Amniotic stem cell (primary cell): ENCODE data around the gene RFTN1.

Experiments
- DNase-seq: peaks from one replicate; lab custom pipeline; 2025; lab: John Stamatoyannopoulos, UW

Gene RFTN1, protein sequence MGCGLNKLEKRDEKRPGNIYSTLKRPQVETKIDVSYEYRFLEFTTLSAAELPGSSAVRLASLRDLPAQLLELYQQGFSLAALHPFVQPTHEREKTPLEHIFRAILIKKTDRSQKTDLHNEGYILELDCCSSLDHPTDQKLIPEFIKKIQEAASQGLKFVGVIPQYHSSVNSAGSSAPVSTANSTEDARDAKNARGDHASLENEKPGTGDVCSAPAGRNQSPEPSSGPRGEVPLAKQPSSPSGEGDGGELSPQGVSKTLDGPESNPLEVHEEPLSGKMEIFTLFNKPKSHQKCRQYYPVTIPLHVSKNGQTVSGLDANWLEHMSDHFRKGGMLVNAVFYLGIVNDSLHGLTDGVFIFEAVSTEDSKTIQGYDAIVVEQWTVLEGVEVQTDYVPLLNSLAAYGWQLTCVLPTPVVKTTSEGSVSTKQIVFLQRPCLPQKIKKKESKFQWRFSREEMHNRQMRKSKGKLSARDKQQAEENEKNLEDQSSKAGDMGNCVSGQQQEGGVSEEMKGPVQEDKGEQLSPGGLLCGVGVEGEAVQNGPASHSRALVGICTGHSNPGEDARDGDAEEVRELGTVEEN

DNA sequence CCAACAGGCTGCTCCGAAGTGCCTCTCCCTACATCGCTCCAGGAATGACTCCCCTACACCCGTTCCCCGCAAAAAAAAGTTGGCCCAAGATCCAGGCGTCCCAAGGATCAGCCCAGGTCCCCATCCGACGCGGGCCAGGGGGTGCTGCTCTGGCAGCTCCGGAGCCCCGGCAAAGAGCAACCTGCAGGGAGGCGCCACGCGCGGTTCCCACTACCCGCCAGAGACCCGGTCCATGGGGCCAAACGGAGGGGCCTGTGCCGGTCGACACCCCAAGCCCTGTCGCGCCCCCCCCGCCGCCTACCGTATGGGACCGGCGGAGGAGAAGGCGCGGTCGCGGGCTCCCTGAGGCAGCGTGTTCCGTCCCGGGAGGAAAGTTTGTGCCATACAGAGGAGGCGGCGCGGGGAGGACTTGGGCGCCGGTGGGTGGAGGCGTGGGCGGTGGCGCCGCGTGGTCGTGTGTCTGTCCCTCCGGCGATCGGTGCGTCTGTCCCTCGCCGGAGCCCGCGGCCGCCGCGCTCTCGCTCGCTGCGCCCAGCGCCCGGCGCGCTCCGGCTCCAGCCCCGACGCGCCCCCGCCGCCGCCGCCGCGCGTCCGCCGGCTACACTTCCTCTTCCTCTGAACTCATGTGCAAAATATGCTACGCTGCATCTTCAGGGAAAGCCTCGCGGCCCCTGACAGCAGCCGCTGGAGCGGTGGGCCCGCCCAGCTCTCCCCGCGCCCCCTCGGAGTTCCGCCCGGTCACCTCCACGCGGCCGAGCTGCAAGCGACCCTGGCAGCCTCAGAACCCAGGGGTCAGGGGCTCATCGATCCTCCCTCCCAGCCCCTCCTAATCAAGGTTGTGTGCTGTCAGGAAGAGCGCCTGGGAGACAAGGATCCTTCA, at the start of gene RFTN1:
Gene RFTN1 (minus strand): TSS at position 559 of the 880 bp plus-strand sequence. CDS start 19,830 bp downstream, outside the sequence.
- peak; percentile 60 for DNase-seq

DNA sequence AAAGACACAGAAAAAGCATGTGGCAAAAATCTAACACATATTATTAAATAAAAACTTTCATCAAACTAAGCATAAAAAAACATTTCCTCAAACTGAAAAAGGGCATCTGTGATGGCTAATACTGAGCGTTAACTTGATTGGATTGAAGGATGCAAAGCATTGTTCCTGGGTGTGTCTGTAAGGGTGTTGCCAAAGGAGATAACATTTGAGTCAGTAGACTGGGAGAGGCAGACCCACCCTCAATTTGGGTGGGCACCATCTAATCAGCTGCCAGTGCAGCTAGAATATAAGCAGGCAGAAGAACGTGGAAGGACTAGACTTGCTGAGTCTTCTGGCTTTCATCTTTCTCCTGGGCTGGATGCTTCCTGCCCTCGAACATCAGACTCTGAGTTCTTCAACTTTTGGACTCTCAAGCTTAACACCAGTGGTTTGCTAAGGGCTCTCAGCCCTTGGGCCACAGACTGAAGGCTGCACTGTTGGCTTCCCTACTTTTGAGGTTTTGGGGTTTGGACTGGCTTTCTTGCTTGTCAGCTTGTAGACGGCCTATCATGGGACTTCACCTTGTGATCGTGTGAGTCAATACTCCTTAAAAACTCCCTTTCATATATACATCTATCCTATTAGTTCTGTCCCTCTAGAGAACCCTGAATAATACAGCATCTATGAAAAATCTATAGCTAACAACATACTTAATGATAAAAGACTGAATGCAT, 46.3 kb upstream of the RFTN1 start:
- no peak for DNase-seq

DNA sequence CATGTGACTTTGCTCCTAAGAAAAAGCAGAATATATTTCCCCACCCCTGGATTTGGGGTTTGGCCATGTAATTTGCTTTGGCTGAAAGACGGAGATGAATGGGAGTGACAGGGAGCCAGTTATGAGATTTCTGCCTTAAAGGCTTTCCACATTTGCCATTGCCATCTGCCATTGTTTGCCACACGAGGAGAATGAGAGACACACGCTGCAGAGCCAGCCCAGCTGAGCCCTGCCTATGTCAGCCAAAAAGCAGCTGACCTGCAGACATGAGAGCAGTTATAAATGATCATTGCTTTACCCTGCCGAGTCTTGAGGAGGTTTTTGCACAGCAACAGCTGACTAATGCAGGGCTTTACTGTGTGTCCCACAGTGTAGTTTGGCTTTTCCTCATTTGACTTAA, 40.6 kb upstream of the RFTN1 start:
- no peak for DNase-seq

DNA sequence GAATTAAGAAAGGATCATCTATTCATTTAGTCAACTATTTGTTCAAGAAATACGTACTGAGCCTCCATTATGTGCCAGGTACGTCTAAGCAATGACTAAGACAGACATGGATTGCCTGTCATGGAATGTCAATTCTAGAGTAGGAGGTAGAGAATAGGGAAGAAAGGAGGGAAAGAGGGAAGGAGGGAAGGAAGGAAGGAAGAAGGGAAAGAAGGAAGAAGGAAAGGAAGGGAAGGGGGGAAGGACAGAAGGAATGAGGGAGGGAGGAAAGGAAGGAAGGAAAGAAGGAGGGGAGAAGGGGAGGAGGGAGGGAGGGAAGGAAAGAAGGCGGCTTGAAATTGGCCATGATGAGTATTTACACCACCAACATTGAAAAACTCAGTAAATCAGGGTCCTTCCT, 39.3 kb upstream of the RFTN1 start:
- no peak for DNase-seq

DNA sequence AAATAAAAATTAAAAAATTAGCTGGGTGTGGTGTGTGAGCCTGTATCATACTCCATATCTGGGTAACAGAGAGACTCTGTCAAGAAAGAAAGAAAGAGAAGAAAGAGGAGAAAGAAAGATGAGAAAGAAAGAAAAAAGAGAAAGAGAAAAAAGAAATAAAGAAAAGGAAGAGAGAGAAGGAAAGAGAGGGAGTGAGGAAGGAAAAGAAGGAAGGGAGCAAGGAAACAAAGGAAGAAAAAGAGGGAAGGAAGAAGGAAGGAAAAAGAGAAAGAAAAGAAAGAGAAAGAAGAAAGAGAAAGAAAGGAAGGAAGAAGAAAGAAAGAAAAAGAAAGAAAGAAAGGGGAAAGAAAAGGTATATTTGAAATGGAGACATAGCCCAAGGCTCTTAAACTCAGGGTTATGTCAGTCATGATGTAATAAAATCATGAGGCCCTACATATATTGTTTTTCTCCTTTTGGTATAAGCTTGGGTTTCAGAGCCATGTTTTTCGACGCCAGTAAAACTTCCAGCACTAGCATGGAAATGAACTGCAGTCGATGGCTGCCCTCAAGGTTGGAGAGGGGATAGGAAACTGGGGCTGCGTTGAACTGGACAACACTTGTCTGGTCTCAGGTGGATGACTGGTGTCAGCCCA, 38.0 kb upstream of the RFTN1 start:
- no peak for DNase-seq

DNA sequence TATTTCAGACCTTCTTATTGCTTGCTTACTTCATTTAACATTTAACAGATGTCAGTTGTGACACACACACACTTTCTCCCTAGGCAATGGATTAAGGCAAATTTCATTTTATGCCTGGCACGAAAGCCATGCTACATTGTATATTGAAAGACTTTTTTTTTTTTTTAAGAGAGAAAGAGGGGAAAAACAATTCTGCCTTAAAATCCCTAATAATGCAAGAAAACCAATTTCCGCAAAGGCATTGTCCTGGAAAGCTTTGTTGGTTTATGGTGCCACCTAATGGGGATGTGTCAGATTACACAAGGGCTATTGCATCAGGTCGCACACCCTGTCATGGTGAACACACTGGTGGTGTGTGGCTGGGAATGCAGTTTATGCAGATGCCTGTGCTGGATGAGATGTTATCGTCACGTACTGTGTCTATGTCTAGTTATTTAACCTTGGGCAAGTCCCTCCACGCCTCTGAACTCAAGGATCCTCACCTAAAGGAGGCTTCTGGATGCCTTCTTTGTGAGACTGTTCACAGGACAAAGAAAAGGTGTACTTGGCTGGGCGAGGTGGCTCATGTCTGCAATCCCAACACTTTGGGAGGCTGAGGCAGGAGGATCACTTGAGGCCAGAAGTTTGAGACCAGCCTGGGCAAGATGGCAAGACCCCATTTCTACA, 37.3 kb upstream of the RFTN1 start:
- peak; percentile 67 for DNase-seq

DNA sequence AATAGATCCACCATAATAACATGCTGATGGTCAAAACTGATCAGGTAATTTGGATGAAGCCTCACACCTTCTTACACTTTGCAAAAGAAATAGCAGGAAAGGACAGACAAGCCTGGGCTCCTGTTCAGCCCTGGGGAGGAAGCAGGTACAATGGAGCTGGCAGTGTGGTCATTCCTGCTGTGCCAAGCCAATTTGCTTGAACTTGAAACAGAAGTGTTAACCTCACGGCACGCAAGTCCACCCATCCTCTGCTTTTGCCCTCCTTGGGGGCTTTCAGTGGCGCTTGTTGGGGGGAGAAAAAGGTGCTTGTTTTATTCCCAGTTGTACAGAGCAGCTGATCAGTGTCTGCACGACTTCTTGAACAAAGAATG, 36.8 kb upstream of the RFTN1 start:
- DNase-seq = no peak

DNA sequence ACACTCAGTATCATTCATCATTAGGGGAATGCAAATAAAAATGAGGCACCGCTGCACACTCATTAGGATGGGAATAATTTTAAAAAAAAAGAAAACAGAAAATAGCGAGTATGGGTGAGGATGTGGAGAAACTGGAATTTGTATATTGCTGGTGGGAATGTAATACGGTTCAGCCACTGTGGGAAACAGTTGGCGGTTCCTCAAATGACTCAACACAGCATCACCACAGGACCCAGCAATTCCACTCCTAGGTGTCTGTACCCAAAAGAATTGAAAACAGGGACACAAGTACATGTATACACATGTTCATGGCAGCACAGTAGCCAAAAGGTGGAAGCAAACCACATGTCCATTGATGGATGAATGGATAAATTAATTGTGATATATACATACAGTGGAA, 35.2 kb upstream of the RFTN1 start:
- no peak for DNase-seq

DNA sequence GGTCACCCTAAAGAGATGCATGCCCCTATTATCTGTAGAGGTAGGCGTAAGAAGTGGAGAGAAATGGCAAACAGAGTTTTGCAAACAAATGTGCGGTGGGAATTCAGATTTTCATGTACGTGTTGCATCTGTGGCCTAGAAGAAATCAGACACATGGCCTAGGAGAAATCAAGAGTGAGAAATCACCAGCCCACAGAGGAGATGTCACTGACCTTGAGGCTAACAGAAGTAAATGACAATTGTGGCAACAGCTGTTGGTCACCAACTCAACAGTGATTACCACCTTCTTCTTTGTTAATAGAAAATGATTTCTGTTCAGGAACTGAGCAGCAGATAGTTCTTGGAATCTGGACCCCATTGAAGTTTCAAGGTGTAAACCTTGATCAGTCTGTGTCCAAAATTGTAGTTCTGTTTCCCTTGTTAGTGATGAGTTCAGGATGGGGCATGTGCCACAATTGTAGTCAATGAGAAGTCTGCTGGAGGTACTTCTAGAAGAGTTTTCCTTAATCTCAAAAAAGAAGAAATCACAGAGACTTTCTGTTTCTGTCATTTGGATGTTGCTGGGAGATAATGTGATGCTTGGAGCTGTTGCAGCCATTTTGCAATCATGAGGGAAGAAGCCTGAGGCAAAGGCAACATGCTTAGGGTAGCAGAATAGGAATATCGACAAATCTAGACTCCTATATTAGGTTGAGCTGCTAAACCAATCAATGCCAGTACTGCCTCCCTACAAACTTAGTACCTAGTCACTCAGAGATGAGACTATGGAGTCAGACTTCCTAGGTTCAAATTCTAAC, 34.3 kb upstream of the RFTN1 start:
- DNase-seq = no peak

DNA sequence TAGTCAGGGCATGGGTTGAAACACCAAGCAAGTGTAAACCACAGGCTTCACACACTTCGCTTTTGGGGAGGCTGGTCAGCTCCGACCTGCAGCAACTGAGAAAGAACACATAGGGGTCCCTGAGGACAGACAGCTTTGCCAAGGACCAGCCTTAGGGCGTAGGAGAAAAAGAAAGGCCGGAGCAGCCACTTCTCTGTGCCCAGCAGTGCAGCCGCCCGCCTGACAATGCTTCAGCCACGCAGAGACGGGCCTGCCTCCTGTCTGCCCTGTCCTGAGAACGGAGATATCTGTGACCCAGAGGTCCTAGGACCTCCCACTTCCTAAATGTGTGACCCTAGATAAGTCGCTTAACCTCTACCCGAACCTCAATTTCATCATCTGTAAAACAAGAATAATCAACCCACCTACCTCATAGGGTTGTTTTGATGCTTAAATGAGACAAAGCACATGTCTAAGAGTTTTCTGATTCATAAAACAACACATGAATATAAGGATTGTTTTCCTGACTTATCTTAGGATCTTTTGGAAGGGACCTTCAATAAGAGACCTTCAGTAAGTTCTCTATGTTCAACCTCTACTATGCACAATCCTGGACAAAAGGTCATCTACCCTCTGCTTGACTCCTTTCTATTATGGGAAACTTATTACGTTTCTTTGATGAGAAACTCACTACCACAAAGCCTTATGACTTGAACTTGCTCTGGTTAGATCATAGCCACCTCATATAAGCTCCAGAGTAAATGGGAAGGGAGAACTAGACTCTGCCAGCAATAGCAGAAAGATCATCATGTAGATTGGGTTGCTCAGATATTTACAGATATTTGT, 32.9 kb upstream of the RFTN1 start:
- no peak for DNase-seq

DNA sequence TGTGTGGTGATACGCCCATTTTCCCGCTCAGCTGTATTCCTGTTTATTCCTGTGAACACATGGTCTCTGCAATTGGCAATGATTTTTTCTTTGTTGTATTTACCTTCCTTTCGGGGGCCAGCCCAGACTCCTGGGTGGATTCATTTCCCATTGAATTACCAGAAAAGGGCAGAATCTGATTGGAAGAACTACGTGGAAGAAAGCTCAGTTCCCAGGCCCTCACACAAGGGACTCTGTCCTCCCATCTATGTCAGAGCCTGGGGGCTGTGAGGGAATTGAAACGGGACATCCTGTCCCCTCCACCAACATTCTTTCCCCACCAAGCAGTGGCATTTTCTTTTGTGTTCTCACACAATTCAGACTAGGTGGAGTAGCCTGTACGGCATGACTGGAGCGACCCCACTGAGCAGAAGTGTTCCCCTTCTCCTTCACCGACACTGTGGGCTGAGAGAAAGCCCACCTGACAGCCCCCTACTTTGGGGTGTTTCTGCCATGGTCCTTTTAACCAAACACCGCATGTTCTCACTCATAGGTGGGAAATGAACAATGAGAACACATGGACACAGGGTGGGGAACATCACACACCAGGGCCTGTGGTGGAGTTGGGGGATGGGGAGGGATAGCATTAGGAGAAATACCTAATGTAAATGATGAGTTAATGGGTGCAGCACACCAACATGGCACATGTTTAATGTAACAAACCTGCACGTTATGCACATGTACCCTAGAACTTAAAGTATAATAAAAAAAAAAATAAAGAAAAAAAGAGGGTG, 32.1 kb upstream of the RFTN1 start:
- no peak for DNase-seq

DNA sequence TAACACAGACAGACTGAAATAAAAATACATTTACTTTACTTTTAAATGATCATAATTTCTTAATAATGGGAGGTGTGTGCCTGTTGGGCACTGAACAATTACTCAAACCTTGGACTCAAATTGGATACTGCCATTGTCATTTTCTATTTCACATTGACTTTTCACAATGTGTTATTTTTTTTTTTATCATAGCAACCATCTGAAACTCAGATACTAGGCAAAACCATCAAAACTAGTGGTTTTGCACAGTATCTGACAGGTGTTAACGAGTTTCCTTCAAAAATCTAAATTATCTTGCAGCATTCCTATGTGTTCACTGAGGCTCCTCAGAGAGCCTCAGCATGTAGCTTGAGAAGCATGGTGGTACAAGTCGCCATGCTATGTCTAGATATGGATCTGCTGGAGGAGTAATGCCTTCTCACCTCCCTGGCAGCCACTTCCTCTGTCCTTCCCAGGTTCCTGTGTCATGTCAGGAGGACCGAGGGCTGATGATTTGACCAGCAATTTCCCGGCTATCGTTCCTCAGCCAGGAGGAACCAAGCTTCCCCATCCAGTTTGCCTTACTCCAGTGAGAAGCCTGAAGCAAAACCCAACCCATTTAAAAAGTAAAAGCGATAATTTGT, 29.9 kb upstream of the RFTN1 start:
- DNase-seq = no peak

DNA sequence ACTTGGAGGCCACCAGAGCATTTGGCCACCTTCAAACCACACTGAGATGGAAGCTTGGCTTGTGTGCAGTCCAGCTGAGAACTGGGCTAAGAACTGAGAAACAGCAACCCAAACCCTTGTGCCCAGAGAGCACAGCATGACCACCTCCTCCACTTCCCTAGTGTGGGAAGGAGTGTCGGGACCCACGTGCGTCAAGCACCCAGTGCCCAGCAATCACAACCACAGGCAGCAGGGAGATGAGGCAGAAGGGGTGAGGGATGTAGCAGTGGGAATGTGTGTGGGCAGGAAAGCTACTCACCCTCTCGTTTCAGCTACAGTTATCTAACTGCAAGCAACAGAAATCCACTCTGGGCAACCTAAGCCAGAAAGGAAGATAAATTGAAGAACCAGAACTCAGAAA, 25.0 kb upstream of the RFTN1 start:
- no peak for DNase-seq

DNA sequence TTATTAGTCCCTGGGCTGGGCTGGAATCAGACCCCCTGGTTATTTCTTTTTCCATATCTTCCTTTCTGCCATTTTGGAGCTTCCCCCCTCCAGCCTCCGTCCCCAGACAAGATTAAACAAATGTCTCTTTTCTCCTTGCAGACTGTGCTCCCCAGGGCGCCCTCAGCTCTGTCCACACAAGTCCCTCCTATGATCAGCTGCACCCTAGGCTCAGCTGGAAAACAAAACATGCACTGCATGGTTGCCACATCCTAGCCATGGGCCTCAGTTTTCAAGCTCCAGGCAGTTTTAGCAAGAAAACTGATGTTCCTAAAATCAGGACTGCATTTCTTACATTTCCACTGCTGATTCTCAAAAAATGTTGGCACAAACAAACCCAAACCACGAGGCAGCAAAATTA, 23.5 kb upstream of the RFTN1 start:
- no peak for DNase-seq

DNA sequence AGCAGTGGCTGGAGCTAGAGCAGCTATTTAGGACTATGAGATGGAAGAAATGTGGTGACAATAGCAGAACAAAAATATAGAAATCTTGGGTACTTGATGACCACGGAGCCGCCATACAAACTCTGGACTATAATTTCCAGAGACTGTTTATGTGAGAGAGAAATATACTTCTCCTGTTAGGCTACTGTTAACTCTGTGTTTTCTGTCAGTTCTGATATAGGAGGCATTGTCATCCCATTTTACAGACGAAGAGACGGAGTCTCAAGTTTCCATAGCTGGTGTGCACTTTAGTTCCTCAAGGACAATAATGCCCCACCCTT, 22.8 kb upstream of the RFTN1 start:
- DNase-seq = no peak

DNA sequence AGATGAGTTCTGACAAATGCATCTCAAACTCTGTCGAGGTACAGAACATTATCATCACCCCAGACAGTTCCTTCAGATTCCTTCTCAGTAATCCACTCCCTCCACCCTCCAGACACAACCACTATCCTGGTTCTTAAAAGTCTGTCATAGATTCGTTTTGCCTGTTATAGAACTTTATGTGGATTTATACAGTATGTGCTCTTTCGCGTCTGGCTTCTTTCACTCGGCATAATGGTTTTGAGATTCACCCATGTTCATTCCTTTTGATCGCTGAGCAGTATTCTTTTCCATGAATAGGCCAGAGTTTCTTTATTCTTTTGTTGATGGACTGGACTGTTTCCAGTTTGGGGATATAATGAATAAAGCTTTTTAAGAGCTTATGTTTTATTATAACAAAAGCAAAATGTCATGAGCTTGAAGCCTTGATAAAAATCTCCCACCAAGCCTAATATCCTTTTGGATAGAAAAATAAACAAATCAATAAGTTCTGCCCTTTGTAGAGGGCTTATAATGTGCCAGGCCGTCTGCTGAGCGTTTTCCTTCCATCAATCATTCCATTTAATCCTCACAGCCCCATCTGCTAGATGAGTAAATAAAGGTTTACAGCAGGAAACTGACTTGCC, 21.3 kb upstream of the RFTN1 start:
- no peak for DNase-seq

DNA sequence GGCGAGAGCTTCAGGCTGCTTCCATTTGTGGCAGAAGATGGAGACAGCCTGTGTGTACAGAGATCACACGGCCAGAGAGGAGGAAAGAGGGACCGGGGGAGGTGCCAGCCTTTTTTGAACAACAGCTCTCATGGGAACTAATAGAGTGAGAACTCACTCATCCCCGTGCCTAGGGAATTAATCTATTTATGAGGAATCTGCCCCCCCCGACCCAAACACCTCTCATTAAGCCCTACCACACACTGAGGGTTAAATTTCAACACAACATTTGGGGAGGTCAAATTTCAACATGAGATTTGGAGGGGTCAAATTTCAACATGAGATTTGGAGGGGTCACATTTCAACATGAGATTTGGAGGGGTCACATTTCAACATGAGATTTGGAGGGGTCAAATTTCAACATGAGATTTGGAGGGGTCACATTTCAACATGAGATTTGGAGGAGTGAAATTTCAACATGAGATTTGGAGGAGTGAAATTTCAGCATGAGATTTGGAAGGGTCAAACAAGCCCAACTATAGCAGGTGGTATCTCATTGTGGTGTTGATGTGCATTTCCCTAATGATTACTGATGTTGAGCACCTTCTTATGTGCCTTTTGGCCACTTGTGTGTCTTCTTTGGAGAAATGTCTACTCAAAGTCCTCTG, 20.6 kb upstream of the RFTN1 start:
- DNase-seq = no peak
